Motor neuron (in vitro differentiated cells): ENCODE data around the gene DNAH2. TPM values are rescaled to one million over a fixed set of nuclear protein-coding genes. Genes with fewer than 3 reads are reported as not detected.
"Not testable (repeated sequence)": the region's sequence is repeated elsewhere in the genome, so short reads cannot be mapped to it uniquely, and the experiment has no call there.

Experiments
- ATAC-seq, 8 experiments: fragments of 200-7000 bp; cut with Tn5 transposase; replicated peaks in 6 of 8; 2 replicates each; pipeline ENCODE4 v1.8.0; 2021; ENCODE audit warnings: mild to moderate bottlenecking in 8 of 8, moderate library complexity in 8 of 8
- H3K27ac ChIP-seq, 2 donors: fragments of 250-450 bp; sonication (Bioruptor Pico); 2 replicates each; pipeline ENCODE4 v1.9.0; 2021; ENCODE audit warnings: antibody characterized with exemption in 2 of 2, mild to moderate bottlenecking in 2 of 2, moderate library complexity in 1 of 2
- H3K4me1 ChIP-seq, 2 donors: fragments of 250-450 bp; sonication (Bioruptor Pico); replicated peaks in 1 of 2; 2 replicates each; pipeline ENCODE4 v1.6.1; 2021; ENCODE audit warnings: antibody characterized with exemption in 2 of 2, mild to moderate bottlenecking in 2 of 2, moderate library complexity in 1 of 2
- H3K4me3 ChIP-seq, 5 donors: fragments of 250-450 bp; sonication (Bioruptor Pico); 2 replicates each; pipeline ENCODE4 v1.9.0; 2021; ENCODE audit warnings: antibody characterized with exemption in 5 of 5, mild to moderate bottlenecking in 5 of 5, moderate library complexity in 4 of 5
- WGBS, 10 experiments: fragments of 450-650 bp; shearing (Covaris generic); methylation state at CpG; one replicate each; pipeline ENCODE4 v1.0.0; 2022; 5-methylcytosine and 5-hydroxymethylcytosine counted together
- in situ Hi-C, 9 experiments: fragments of 400-800 bp; cut with MboI; loops; one replicate each; pipeline ENCODE4 v1.15.0; 2021; ENCODE audit warnings: low sequenced_read_pairs in 9 of 9, low pct_unique_long_range_greater_than_20kb in 2 of 9; ENCODE audit not compliant: unreplicated experiment in 9 of 9
- total RNA-seq, 8 experiments: library from RNA; unstranded; fragments of 300-600 nt; gene quantifications; 2 replicates each; pipeline versions ENCODE4 v1.2.3 to v1.2.4, GENCODE V29; 2022

Gene DNAH2
- total RNA-seq, 8 experiments from 2014 or later: 0.25 to 4.4 (median 0.65) TPM

- in situ Hi-C loops: no loop called here
- peak overlapping the region; percentile 42 to 63 (median 52) for H3K4me3 ChIP-seq
- no peak for ATAC-seq
- H3K4me1 ChIP-seq: peaks cover 38 to 44% of the 10 kb centered on the region in 2 donors
- peak overlapping the region; percentile 92 to 97 for H3K27ac ChIP-seq
- 2 to 40% (median 10%) methylated on average over 1 to 9 of the region's 29 CpGs; no CpG with 5 or more reads in 5 of the 10 experiments for WGBS, 10 experiments
These were observed 138.7 kb downstream of the DNAH2 start for GRCh38 chr17:7856011-7856810.

GRCh38 chr17:7856811-7857712 lies 139.5 kb downstream of the DNAH2 start, which contains the start of gene NAA38:
TSS of gene NAA38 (minus strand) at chr17:7857559. CDS start at chr17:7857463, 96 bp downstream.
- peak; percentile 75 to 87 (median 82) for ATAC-seq
- Histone ChIP-seq H3K4me1 (peaks cover 31 to 40% of the 10 kb centered on the region in 2 donors), H3K27ac (peak within 1 kb of the TSS; percentile 92 to 97), H3K4me3 (peak within 1 kb of the TSS; percentile 42 to 63 (median 52))
- in situ Hi-C loops: no loop called here
- WGBS, 10 experiments: 0 to 16% (median 0%) methylated on average over 1 to 22 of the region's 64 CpGs; no CpG with 5 or more reads in 1 of the 10 experiments

- WGBS, 10 experiments: 0 to 3% (median 0%) methylated on average over 3 to 27 of the region's 48 CpGs
- Histone ChIP-seq H3K4me1 (peaks cover 30 to 40% of the 10 kb centered on the region in 2 donors), H3K4me3 (peak within 1 kb of the TSS; percentile 42 to 63 (median 52)), H3K27ac (peak within 1 kb of the TSS; percentile 92 to 97)
- in situ Hi-C loops: no loop called here
- ATAC-seq: peak; percentile 30 to 52 (median 39)
These were observed 140.4 kb downstream of the DNAH2 start, which contains the start of gene CYB5D1 for GRCh38 chr17:7857713-7858521. TSS of gene CYB5D1 (plus strand) at chr17:7858003. CDS start at chr17:7858135, 132 bp downstream.

- ATAC-seq: peak in 3 of 8 experiments; percentile 5 to 7 (median 6)
- peak overlapping the region; percentile 42 to 63 (median 52) for H3K4me3 ChIP-seq
- H3K4me1 ChIP-seq: peaks cover 33 to 40% of the 10 kb centered on the region in 2 donors
- in situ Hi-C loops: no loop called here
- peak overlapping the region; percentile 92 to 97 for H3K27ac ChIP-seq
- WGBS, 10 experiments: 0 to 30% (median 10%) methylated on average over 1 to 13 of the region's 20 CpGs; no CpG with 5 or more reads in 3 of the 10 experiments
These were observed 140.9 kb downstream of the DNAH2 start for GRCh38 chr17:7858522-7858810.

- WGBS, 10 experiments: 64 to 100% (median 85%) methylated on average over 1 to 6 of the region's 8 CpGs; no CpG with 5 or more reads in 1 of the 10 experiments
- H3K27ac ChIP-seq: no peak overlapping the region
- peaks cover 33 to 36% of the 10 kb centered on the region in 2 donors for H3K4me1 ChIP-seq
- in situ Hi-C loops: no loop called here
- no peak for ATAC-seq
- peak overlapping the region in 4 of 5 donors; percentile 42 to 56 (median 49) for H3K4me3 ChIP-seq
These were observed 141.5 kb downstream of the DNAH2 start for GRCh38 chr17:7859028-7859427.

- H3K4me3 ChIP-seq: no peak overlapping the region
- H3K27ac ChIP-seq: no peak overlapping the region
- peak in 1 of 8 experiments; percentile 27 for ATAC-seq
- peaks cover 8 to 10% of the 10 kb centered on the region in 2 donors for H3K4me1 ChIP-seq
- in situ Hi-C loops: no loop called here
- 0 to 80% (median 40%) methylated on average over 1 to 3 of the region's 3 CpGs; no CpG with 5 or more reads in 1 of the 10 experiments for WGBS, 10 experiments
These were observed 145.3 kb downstream of the DNAH2 start for GRCh38 chr17:7862692-7863437.

- ATAC-seq: peak in 2 of 8 experiments; percentile 46 to 50
- in situ Hi-C loops, H3K4me3 ChIP-seq, H3K27ac ChIP-seq, H3K4me1 ChIP-seq: not testable (repeated sequence)
- 0 to 100% (median 84%) methylated on average over 1 to 4 of the region's 5 CpGs; no CpG with 5 or more reads in 2 of the 10 experiments for WGBS, 10 experiments
These were observed 146.8 kb downstream of the DNAH2 start for GRCh38 chr17:7864384-7864783.

- peaks cover 0 to 4% of the 10 kb centered on the region in 2 donors for H3K4me1 ChIP-seq
- H3K4me3 ChIP-seq: no peak overlapping the region
- ATAC-seq: no peak
- H3K27ac ChIP-seq: no peak overlapping the region
- WGBS, 10 experiments: 83 to 100% (median 91%) methylated on average over 1 to 4 of the region's 5 CpGs; no CpG with 5 or more reads in 2 of the 10 experiments
- in situ Hi-C loops: no loop called here
These were observed 147.6 kb downstream of the DNAH2 start for GRCh38 chr17:7864995-7865650.

GRCh38 chr17:7867881-7868329 lies 150.4 kb downstream of the DNAH2 start:
- 70 to 100% (median 93%) methylated on average over 1 to 4 of the region's 5 CpGs for WGBS, 10 experiments
- in situ Hi-C loops: no loop called here
- peak in 2 of 8 experiments; percentile 18 to 24 for ATAC-seq

GRCh38 chr17:7873051-7873450 lies 155.5 kb downstream of the DNAH2 start:
- no peaks in the 10 kb centered on the region for H3K4me1 ChIP-seq
- WGBS, 10 experiments: 59 to 86% (median 76%) methylated on average over 1 to 4 of the region's 4 CpGs; no CpG with 5 or more reads in 1 of the 10 experiments
- no peak for ATAC-seq
- no peak overlapping the region for H3K4me3 ChIP-seq
- no peak overlapping the region for H3K27ac ChIP-seq
- in situ Hi-C loops: no loop called here

More at GRCh38 chr17:7867881-7868329, 150.4 kb downstream of the DNAH2 start:
- Histone ChIP-seq H3K27ac (no peak overlapping the region), H3K4me3 (no peak overlapping the region), H3K4me1 (peaks cover 0 to 3% of the 10 kb centered on the region in 2 donors)

GRCh38 chr17:7875804-7876370 lies 158.3 kb downstream of the DNAH2 start:
- H3K27ac ChIP-seq: no peak overlapping the region
- H3K4me3 ChIP-seq: no peak overlapping the region
- peak in 3 of 8 experiments; percentile 51 to 68 (median 68) for ATAC-seq
- in situ Hi-C loops: no loop called here
- H3K4me1 ChIP-seq: peaks cover 0 to 13% of the 10 kb centered on the region in 2 donors
- WGBS, 10 experiments: 51 to 100% (median 90%) methylated on average over 1 to 2 of the region's 2 CpGs; no CpG with 5 or more reads in 1 of the 10 experiments
